ENCODE results near the gene UGT2B7.

UGT2B7 gene

DNA sequence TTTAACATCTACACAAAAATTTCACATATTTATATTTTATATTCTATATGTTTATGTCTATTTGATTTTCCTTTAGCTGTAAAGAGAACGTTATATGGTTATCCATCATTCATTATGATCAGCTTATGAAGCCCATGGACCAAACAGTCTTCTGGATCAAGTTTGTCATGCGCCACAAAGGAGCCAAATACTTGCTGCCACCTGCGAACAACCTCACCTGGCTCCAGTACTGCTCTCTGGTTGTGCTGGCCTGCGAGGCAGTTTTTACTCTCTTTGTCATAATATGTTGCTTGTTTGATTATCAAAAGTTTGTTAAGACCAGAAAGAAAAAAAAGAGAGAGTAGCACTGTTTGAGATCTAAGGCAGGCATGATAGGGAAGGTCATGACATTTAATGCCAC is 38.2 kb downstream of the UGT2B7 start:
- DNase-seq (ENCODE audit: extremely low spot score, insufficient read length, low read depth) (no peak), FAIRE-seq (no peak)

DNA sequence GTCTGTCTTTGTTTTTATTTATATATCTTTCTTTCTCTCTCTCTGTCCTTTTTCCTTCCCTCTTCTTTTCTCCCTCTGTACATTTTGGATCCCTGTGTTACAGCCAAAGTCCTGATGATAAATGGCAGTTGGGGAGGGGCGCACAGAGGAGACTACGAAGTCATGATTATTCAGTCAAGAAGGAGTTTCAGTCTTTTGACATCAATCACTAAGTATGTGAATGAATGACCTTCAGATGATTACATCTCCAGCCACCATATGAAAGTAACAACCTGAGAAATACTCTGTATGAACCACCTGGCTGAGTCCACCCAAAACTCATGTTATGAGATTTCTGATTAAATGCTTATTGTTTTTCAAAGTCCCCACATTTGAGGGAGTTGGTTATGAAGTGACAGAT is 45.0 kb downstream of the UGT2B7 start:
- no peak for FAIRE-seq
- no peak for DNase-seq (ENCODE audit: extremely low spot score, insufficient read length, low read depth)

DNA sequence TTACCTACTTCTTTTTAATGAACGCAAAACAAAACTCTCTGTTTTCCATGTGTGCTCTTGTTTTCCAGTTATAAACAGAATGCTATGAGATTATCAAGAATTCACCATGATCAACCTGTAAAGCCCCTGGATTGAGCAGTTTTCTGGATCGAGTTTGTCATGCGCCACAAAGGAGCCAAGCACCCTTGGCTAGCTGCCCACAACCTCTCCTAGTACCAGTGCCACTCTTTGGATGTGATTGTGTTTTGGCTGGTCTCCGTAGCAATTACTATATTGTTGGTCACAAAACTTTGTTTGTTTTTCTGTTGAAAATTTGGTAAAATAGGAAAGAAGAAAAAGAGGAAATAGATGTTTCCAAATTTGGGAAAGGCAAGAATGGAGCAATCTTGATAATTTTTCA is 51.1 kb downstream of the UGT2B7 start:
- DNase-seq (ENCODE audit: extremely low spot score, insufficient read length, low read depth) = no peak
- FAIRE-seq = no peak

DNA sequence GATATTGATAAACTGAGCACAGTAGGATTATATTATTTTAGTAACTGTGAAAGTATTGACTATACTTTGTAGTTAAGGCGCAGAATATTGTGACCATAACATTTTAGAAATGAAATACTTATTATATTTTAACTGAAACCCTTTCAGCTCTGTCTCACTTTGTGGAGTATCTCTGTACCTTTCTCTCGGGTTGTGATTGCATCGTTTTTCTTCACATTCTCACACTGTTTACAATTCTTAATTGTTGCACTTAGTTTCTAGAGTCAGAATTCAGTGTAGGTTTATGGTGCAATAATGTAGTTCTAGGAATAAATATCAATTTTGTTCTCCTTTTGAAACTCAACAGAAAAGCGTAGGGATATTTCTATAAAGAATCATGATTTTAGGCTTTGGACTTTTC is 57.7 kb downstream of the UGT2B7 start:
- DNase-seq (ENCODE audit: extremely low spot score, insufficient read length, low read depth) (no peak), FAIRE-seq (no peak)

DNA sequence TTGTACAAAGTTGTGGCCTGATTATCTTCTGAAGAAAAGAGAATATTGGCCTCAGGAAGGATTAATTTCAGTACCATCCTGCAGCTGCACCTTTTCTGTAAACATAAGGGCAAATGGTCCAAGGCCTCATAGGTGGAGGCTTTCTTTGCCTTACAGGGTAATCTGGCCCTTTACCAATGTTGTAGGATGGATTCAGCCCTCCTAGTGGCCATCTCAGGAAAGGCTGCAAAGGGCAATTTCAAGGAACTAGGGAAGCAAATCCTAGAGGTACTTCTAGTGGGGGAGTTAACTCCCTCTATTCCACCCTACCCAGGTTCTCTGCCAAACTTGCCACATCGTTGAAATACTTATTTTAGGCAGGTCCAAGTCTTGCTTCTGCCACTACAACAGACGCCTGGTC is 60.6 kb downstream of the UGT2B7 start:
- no peak for DNase-seq (ENCODE audit: extremely low spot score, insufficient read length, low read depth)
- no peak for FAIRE-seq
